22Rv1 (cell line): ENCODE data around the gene RHEBL1.

ENCODE experiments used
- ZFX ChIP-seq: fragments of 450-650 bp; IDR thresholded peaks from 2 replicates; pipeline ENCODE4 v1.6.1; 2017; ENCODE audit warnings: antibody characterized with exemption, borderline replicate concordance
- TF ChIP-seq, protein P1 (sequence below): fragments of 450-650 bp; IDR thresholded peaks from 2 replicates; pipeline ENCODE4 v1.5.1; 2017; ENCODE audit warnings: mild to moderate bottlenecking

DNA sequence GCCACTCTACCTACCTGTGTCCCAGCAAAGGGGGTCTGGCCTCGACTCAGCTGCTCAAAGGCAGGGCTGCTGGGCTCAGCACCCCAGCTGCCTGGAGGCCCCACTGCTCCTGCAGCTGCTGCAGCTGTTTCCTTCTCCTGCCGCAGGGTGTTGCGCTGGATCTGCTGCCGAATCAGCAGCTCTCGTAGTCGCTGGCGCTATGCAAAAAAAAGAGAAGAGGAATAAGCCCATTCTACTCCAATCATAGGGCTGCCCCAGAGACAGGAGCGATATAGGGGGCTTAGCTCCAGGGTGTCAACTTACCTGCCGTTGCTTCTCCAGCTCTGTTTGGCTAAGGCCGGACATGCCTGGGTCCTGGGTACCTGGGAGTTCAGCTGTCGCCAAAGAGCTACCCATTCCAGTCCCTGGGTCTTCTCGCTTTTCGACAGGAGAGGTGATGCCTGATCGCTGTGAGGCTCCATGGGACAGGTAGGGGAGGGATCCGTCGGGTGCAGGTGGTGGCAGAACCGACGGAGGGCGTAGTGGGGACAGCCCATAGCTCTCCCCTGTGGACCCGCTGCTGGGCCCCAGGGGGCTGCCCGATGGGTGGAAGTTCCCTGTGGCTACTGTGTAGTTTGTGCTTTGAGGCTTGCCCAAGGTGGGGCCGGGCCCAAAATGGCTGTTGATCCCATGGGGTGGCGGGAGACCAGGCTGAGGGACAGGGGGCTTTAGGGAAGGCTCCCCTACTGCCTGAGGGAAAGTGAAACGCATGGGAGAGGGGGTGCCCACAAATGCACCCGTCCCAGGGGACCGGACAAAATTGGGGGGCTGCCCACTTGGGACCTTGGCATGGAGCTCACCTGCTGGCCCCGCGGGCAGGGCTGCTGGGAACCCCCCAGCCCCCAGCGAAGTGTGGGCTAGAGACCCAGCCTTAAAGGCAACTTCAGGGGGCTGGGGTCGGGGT lies 30.1 kb downstream of the RHEBL1 start:
- TF ChIP-seq, protein P1, sequence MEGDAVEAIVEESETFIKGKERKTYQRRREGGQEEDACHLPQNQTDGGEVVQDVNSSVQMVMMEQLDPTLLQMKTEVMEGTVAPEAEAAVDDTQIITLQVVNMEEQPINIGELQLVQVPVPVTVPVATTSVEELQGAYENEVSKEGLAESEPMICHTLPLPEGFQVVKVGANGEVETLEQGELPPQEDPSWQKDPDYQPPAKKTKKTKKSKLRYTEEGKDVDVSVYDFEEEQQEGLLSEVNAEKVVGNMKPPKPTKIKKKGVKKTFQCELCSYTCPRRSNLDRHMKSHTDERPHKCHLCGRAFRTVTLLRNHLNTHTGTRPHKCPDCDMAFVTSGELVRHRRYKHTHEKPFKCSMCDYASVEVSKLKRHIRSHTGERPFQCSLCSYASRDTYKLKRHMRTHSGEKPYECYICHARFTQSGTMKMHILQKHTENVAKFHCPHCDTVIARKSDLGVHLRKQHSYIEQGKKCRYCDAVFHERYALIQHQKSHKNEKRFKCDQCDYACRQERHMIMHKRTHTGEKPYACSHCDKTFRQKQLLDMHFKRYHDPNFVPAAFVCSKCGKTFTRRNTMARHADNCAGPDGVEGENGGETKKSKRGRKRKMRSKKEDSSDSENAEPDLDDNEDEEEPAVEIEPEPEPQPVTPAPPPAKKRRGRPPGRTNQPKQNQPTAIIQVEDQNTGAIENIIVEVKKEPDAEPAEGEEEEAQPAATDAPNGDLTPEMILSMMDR: no peak
- no peak for TF ChIP-seq ZFX
